ENCODE data around the gene DENND4B.

Gene DENND4B

DNA sequence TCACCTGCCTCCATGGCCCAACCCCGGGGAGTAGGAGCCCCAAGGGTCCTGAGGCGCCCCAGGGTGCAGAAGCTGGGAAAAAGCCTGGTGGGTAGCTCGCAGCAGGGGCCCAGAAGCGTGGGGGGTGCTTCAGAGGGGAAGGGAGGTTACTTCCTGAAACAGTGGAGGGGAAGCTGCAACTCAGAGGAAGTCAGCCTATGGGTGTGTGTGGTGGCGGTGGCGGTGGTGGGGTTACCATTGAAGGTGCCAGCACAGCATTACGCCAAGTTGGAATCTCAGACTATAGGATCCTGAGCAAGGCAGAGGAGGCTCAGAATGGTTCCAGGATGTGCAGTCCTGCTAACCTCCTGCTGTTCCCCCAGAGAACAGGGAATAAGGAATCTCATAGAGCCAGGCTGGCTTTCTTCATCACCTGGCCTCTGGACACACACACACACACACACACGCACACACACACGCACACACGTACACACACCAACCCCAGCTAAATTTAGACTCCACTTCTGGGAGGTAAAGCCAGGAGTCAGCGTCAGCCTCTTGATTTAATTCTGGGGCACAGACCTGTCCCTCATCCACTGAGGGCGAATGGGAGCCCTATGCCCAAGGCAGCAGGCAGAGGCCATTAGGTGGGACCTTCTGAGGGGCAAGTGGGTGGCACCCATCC lies 1.3 kb downstream of the DENND4B start:
- peak; percentile 83 for DNase-seq

DNA sequence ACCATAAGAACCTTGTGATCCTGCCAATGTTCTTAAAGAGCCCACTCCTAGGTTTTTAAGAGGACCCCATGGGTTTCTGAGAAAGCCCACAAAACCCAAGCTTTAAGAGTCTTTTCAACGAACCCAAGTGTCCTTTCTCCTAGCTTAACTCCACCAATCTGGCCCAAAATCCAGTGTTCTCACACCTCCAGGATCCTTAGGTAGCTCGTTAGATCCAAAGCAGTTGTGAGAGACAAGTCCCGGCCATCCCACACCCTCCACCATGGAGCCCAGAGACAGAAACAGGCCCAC lies 1.7 kb downstream of the DENND4B start:
- DNase-seq: no peak

DNA sequence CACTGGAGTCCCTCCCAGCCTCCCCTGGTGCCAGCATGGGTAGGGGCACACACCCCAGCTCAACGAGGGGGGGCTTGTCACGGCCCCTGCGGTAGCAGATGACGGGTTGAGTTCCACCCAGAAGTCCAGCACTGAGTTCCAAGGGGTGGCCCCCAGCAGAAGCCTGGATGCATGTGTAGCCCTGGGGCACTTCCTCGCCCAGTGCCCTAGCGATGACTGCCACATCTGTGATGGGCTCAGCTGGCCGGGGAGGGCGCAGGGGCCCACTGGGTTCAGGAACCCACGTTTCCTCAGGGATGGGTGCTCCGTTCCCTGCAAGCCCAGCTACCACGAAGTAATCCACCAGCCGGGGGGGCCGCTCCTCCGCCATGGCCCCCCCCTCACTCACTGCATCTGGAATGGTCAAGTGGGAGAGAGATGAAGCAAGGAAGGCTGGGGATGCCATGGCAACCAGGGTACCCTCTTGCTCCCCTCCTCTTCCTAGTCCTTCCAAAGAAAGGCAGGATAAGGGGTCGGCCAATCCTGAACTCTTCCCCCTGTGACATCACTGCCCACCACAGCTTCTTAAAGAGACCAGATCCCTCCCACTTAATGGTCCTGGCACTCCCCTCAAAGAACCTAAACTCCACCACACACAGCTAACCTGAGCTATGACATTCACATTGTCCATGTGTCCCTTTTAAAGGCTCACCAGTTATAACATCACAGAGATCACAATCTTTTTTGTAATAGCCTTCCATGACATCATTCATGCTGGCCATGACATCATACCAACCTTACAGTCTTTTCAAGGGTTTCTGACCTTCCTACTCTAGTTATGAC lies 2.3 kb downstream of the DENND4B start:
- DNase-seq: no peak

DNA sequence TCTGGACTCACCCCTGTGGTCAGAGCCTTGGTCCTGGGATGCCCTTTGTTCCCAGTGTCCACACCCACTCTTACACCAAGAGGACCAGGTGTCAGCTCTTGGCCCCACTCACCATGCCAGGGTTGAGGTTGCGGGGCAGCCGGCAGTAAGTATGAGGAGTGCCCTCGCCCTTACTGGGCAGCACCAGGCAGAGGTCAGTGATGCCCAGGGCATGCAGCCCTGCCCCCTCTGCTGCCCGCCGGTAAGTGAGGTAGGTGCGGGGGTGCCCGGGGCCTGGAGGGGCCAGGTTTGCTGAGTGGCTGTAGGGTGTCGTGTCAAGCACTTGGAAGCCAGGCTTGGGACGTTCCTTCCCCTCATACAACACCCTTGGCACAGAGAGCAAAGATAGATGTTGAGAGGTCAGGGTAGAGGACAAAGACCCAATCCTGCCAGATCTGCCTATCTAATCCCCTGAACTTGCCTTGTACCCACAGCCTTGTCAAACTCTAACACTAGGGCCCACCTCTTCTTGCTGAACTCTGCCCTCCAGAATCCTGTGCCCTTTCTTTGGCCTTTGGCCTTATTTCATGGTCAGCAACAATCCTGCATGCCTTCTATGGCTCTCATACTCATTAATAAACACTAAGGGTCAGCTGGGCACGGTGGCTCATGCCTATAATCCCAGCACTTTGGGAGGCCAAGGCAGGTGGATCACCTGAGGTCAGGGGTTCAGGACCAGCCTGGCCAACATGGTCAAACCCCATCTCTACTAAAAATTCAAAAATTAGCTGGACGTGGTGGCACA lies 3.6 kb downstream of the DENND4B start:
- no peak for DNase-seq

DNA sequence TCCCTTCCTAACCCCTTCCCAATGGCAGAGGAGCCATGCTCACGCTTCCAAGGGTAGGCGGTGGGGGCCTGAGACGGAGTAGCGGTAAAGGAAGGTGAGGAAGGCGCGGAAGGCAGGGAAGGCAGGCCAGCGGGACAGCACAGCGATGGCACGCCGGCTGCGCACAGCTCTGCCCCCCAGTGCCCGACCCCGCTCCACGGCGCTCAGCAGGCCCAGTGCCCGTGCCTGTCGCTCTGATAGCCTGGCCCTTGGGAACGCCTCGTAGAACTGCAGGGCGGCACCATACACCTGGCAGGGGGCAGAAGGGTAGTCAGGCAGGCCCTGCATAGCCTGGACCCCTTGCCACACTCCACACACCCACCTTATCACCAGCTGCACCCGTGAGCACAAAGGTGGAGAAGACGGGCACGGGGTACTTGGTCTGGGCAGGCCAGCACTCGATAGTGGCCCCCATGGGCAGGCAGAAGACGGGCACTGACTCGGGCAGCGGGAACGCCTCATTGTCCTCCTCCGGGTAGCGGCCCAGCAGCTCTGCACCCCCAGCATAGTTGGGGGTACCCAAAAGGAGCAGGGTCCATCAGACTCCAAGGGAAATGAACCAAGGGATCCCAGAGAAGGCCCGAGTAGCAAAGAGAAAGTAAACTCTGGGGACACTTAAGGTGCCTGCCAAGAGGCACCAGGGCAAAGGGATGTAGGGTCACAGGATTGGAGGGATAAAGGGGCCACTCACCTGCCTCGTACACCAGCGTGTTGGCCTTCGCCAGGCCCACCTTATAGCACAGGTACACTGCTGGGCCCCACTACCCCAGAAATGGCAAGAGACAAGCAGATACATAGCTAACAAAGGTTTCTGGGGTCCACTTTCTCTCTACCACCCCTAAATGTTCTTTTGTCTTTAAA lies 4.4 kb downstream of the DENND4B start:
- DNase-seq: no peak

- DNase-seq: no peak
Measured at GRCh38 chr1:153940756-153941155, 5.8 kb downstream of the DENND4B start.

GRCh38 chr1:153939476-153939875 lies 7.0 kb downstream of the DENND4B start:
- DNase-seq: no peak

GRCh38 chr1:153938996-153939395 lies 7.5 kb downstream of the DENND4B start:
- DNase-seq: no peak

DNA sequence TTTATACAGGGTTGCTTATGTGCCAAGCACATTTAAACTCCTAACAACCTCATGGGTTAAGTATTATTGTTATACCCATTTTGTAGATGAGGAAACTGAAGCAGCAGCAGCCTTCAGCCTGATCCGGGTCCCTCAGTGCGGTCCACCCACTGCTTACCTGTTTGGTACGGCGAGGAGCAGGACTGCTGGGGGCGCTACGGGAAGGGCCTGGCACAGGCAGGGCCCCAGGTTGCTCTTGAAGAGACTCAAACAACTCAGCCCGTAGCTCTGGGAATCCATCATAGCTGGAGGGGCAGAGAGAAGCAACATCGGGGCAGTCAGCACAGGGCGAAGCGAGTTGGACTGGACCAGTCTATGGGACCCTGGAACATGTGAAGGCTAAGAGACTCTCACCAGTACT lies 9.2 kb downstream of the DENND4B start:
- no peak for DNase-seq

GRCh38 chr1:153936011-153936802 lies 10.3 kb downstream of the DENND4B start:
- no peak for DNase-seq

DNA sequence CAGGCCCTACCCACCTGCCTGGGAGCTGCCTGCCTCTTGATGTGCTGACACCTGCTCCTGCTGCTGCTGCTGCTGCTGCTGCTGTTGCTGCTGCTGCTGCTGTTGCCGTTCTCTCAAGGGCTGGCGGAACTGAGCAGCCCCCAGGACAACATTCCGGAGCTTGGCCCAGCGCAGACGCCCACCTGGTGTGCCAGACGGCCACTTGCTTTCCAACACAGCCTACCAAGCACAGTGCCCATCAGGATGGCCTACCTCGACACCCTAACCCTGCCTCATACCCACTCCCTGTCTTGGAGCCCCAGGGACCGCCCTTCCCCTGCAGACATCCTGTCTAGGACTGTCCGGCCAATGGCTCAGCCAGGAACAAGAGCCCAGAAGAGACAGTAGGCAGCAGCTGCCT lies 11.8 kb downstream of the DENND4B start:
- no peak for DNase-seq

DNA sequence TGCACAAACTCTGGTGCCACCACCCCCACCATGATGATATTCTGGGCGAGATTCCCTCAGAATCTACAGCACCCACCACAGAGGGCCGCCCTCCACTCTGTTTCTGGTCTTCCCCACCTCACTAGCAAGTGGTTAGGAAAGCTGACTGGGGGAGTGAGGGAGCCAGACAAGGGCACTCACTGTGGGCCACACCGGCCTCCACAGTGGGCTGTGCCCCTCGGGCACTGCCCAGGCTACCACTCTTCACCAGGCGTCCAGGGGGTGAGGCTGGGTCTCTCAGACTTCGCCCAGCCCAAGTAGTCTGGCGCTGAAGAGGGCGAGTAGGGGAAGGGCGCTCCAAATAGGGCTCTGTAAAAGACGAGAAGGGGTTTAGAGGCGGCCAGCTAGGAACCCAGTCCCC lies 12.6 kb downstream of the DENND4B start:
- DNase-seq: no peak

DNA sequence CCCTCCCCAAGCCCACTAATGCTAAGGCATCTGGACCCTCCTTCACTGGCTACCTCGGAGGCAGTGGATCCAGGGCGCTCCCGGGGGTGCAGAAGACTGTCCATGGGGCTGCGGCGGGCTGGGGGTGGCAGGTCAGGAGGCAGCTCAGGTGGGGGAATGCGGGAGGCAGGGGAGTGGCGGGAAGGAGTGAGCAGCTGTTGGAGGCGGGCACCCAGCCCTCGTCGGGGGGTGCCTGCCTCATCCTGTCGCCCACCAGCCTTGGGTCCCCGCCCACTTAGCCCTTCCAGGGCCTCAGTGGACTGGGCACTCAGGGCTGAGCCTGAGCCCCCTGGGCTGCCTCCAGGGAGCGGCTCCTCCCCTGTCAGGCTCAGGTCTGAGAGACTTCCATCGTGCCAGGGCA lies 13.1 kb downstream of the DENND4B start:
- no peak for DNase-seq

DNA sequence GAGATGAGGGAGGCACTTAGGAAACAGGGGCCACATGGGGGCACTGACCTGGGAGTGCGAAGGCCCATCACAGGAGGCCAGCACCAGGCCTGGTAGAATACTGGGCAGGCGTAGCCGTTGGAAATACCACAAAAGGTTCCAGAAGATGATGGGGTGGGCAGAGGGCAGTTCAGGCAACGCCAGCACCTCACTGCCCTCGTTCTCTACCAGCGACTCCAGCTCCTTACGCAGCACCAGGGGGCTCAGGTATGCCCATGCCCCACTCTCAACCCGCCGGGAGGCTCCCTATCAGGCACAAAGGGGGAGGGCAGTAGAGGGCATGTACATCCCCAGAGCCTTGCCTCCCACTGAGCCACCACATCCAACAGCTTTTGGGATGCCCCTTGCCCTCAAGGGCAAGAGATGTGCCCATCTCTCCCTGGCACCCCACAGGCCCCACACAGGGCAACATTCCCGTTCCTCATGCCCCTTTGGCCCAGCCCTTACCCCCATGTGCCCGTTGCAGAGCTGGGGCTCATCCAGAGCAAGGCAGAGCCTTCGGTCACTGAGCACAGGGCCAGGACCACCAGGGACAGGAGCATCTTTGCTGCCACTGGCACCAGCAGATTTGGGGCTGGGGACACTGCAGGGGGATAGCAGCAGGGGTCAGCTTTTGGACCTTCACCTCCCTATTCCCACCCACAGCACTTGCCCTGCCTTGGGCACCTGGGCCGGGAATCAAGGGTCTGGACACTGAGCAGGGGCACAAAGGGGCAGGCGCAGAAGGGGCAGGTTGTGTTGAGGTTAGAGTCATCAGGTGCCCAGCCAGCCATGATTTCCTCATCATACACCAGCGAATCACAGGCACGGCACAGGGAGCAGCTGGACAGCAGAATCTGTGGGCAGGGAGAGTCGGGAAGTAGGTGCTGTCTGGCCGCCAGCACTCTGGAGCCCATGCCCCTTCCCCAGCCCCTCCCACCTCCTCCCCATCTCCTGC lies 14.1 kb downstream of the DENND4B start:
- no peak for DNase-seq

GRCh38 chr1:153929981-153930948 lies 16.3 kb downstream of the DENND4B start:
- no peak for DNase-seq

DNA sequence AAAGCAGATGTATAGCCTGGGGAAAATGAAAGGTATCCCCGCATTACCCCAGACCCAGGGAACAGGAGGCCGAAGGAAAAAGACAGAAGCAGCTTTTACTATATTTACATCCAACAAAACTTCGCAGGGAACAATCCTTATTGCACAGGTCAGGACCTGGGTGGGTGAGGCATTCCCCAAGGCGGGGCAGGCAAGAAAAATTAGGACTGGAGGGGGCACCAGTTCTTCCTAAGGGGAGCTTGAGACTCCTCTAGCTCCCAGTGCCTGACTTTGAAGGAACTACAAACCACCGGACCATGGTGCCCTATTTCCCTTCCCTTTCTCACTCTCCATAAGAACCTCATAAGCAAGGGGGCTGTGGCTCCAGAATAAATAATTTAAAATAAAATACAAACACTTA lies 17.1 kb downstream of the DENND4B start:
- DNase-seq: no peak

DNA sequence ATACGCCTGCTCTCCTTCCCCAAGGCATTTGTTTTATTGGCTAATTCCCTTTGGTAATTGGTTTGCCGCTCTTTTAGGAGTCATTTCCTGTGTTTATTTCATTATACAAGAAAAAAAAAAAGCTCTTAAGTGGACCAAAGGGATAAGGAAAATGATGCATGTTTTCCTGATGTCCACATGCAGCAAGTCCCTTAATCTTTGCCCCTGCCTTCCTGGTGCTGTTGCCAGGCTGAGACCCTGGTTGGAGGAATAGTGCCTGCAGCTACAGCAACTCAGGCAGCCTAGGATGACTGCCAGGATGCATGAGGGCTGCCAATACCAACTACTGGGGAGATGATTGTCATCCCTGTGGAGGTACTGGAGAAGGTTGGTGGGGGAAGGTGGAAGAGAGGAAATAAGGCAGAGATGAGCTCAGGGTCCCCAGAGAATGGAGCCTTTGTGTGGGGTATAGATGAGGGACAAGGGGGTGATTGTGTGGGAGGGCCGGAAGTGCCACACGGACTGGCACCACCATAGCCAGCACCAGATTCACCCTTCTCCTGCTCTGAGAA lies 17.7 kb downstream of the DENND4B start:
- no peak for DNase-seq

GRCh38 chr1:153928245-153928644 lies 18.3 kb downstream of the DENND4B start:
- no peak for DNase-seq

GRCh38 chr1:153926405-153926804 lies 20.1 kb downstream of the DENND4B start:
- DNase-seq: no peak
